ENCODE results near the gene SLAIN2.

- no peak for TF ChIP-seq EZH2 (IDR thresholded peaks at IDR 0.05; ENCODE audit: low read depth, unreplicated experiment)
- TF ChIP-seq CTCF (conservative IDR thresholded peaks at IDR 0.05; ENCODE audit: low read depth in 2 of 2) = no peak
- no peak for TF ChIP-seq POLR2AphosphoS5 (IDR thresholded peaks at IDR 0.05; ENCODE audit: low read depth)
- no peak for TF ChIP-seq EZH2phosphoT487 (IDR thresholded peaks at IDR 0.05; ENCODE audit: unreplicated experiment)
- TF ChIP-seq REST (IDR thresholded peaks at IDR 0.05; ENCODE audit: unreplicated experiment) = no peak
- TF ChIP-seq NANOG (IDR thresholded peaks at IDR 0.05; ENCODE audit: borderline replicate concordance) = no peak
- TF ChIP-seq, protein P1, sequence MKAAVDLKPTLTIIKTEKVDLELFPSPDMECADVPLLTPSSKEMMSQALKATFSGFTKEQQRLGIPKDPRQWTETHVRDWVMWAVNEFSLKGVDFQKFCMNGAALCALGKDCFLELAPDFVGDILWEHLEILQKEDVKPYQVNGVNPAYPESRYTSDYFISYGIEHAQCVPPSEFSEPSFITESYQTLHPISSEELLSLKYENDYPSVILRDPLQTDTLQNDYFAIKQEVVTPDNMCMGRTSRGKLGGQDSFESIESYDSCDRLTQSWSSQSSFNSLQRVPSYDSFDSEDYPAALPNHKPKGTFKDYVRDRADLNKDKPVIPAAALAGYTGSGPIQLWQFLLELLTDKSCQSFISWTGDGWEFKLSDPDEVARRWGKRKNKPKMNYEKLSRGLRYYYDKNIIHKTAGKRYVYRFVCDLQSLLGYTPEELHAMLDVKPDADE (IDR thresholded peaks at IDR 0.05) = no peak
- no peak for TF ChIP-seq ZNF331 (CRISPR knock-in tag; IDR thresholded peaks at IDR 0.05; ENCODE audit: low read depth)
- TF ChIP-seq STAT1 (IDR thresholded peaks at IDR 0.05; ENCODE audit: unreplicated experiment) = no peak
Observed at GRCh38 chr4:48432017-48432416, 90.7 kb downstream of the SLAIN2 start.

Data from GM23338 (cell line).